Naive thymus-derived CD4-positive, alpha-beta T cell (primary cell): ENCODE data around the gene SF3B4. TPM values are rescaled to one million over a fixed set of nuclear protein-coding genes. Genes with fewer than 3 reads are reported as not detected.
A peak's percentile ranks its signal among the peaks of the same experiment; 100 is the strongest.
"Not testable (repeated sequence)": the region's sequence is repeated elsewhere in the genome, so short reads cannot be mapped to it uniquely, and the experiment has no call there.

Experiments used
- ATAC-seq: fragments of 150-1000 bp; cut with Tn5 transposase; 2 replicates; pipeline ENCODE4 v1.10.0; 2021; ENCODE audit warnings: mild to moderate bottlenecking, moderate library complexity
- CTCF ChIA-PET: fragments of 350-600 bp; sonication (Branson Sonifier 250); formaldehyde crosslinking; loops from one replicate; lab custom pipeline; 2021; ENCODE audit warnings: antibody characterized with exemption; lab: Charles Lee
- POLR2A ChIA-PET: fragments of 350-600 bp; sonication (Branson Sonifier 250); formaldehyde crosslinking; loops from one replicate; lab custom pipeline; 2021; ENCODE audit warnings: antibody characterized with exemption, inconsistent platforms; lab: Charles Lee
- DNase-seq, 9 donors: peaks; one replicate each; pipeline versions ENCODE4 v3.0.0 to v3.0.0-alpha.2; 2020 to 2022; ENCODE audit warnings: mixed read lengths in 1 of 9
- H3K27ac ChIP-seq: one replicate; pipeline ENCODE4 v1.7.0; 2013; ENCODE audit warnings: mild to moderate bottlenecking, low read depth, low read length, moderate library complexity
- H3K27me3 ChIP-seq, 2 donors: one replicate each; pipeline ENCODE4 v1.7.0; 2013; ENCODE audit warnings: low read length in 2 of 2, mild to moderate bottlenecking in 2 of 2, moderate library complexity in 2 of 2; ENCODE audit not compliant: control insufficient read depth in 2 of 2, insufficient read depth in 2 of 2
- H3K36me3 ChIP-seq, 3 experiments: 1 replicate in 2 of 3; 2 replicates in 1 of 3; pipeline ENCODE4 v1.7.0; 2013; ENCODE audit warnings: low read length in 3 of 3, mild to moderate bottlenecking in 3 of 3, moderate library complexity in 1 of 3; ENCODE audit not compliant: insufficient read depth in 3 of 3, control insufficient read depth in 2 of 3
- H3K4me1 ChIP-seq, 2 donors: one replicate each; pipeline ENCODE4 v1.7.0; 2013; ENCODE audit warnings: low read length in 2 of 2, mild to moderate bottlenecking in 2 of 2, moderate library complexity in 1 of 2; ENCODE audit not compliant: control insufficient read depth in 2 of 2, insufficient read depth in 2 of 2
- H3K4me3 ChIP-seq: 2 replicates; pipeline ENCODE4 v1.7.0; 2013; ENCODE audit warnings: mild to moderate bottlenecking, low read length
- H3K9me3 ChIP-seq, 3 experiments: 1 replicate in 2 of 3; 2 replicates in 1 of 3; pipeline ENCODE4 v1.7.0; 2013; ENCODE audit warnings: low read length in 3 of 3; ENCODE audit not compliant: control insufficient read depth in 2 of 3
- H3K27ac Mint-ChIP-seq, 9 donors: one replicate each; pipeline ENCODE4 v1.8.0; 2020 to 2022; ENCODE audit warnings: mixed read lengths in 9 of 9, mild to moderate bottlenecking in 8 of 9, moderate library complexity in 5 of 9, inconsistent platforms in 2 of 9
- H3K27me3 Mint-ChIP-seq, 5 donors: one replicate each; pipeline ENCODE4 v1.8.0; 2021 to 2022; ENCODE audit warnings: mixed read lengths in 5 of 5, mild to moderate bottlenecking in 1 of 5
- H3K36me3 Mint-ChIP-seq, 5 donors: one replicate each; pipeline ENCODE4 v1.8.0; 2020 to 2022; ENCODE audit warnings: mixed read lengths in 5 of 5, mild to moderate bottlenecking in 3 of 5, inconsistent platforms in 1 of 5
- H3K4me1 Mint-ChIP-seq, 7 donors: one replicate each; pipeline ENCODE4 v1.8.0; 2020 to 2022; ENCODE audit warnings: mixed read lengths in 7 of 7, mild to moderate bottlenecking in 3 of 7, inconsistent platforms in 1 of 7
- H3K4me3 Mint-ChIP-seq, 10 donors: one replicate each; pipeline ENCODE4 v1.8.0; 2020 to 2022; ENCODE audit warnings: mild to moderate bottlenecking in 10 of 10, mixed read lengths in 10 of 10, moderate library complexity in 6 of 10, inconsistent platforms in 2 of 10
- H3K9me3 Mint-ChIP-seq, 11 donors: one replicate each; pipeline ENCODE4 v1.8.0; 2020 to 2022; ENCODE audit warnings: mixed read lengths in 11 of 11, mild to moderate bottlenecking in 4 of 11, inconsistent platforms in 1 of 11, moderate library complexity in 1 of 11
- intact Hi-C, 2 donors: fragments of 100-400 bp; cut with micrococcal nuclease; formaldehyde crosslinking; loops; one replicate each; pipeline ENCODE4 v1.15.1; 2023
- polyA plus RNA-seq, 2 donors: library from polyadenylated mRNA; unstranded; fragments of 300-500 nt; fragmentation: Illumina TruSeq; gene quantifications; one replicate each; pipeline ENCODE4 v1.2.3, GENCODE V29; 2021
- total RNA-seq, 6 experiments: library from RNA in 5 of 6; stranded (reverse) in 5 of 6; gene quantifications; 1 replicate in 5 of 6; 2 replicates in 1 of 6; pipeline ENCODE4 v1.2.3 and lab custom pipeline; 2021 to 2026

SF3B4 gene
- total and polyA plus RNA-seq, 7 experiments from 2014 or later: 39.0 to 114 (median 46.5) TPM

GRCh38 chr1:149888247-149888998, 39.2 kb downstream of the SF3B4 start:
- no peak overlapping the region for H3K27ac Mint-ChIP-seq
- peaks cover 0 to 7% (median 0%) of the 10 kb centered on the region in 7 donors for H3K4me1 Mint-ChIP-seq
- H3K9me3 Mint-ChIP-seq: no peaks in the 10 kb centered on the region
- peaks cover 17% of the 10 kb centered on the region in 2 donors for H3K4me1 ChIP-seq
- H3K27me3 ChIP-seq: no peaks in the 10 kb centered on the region
- intact Hi-C loops: loop anchor here (1.0 to 2.0 kb wide), 9 partner anchors 11 to 348 kb away; partner anchors contain the start of genes BOLA1 (in 2 of the 2), SF3B4 (in 2 of the 2), ANP32E (in 1 of the 2) and SV2A (in 1 of the 2)
- peak in 2 of 9 donors; percentile 47 to 65 for DNase-seq
- no peak overlapping the region for H3K4me3 Mint-ChIP-seq
- peaks cover 0 to 1% (median 0%) of the 10 kb centered on the region in 5 donors for H3K36me3 Mint-ChIP-seq
- H3K27me3 Mint-ChIP-seq: no peaks in the 10 kb centered on the region
- no peaks in the 10 kb centered on the region for H3K36me3 ChIP-seq
- peak; percentile 28 for ATAC-seq
- peak overlapping the region; percentile 93 for H3K27ac ChIP-seq
- POLR2A ChIA-PET: interaction anchor here (0.6 to 9.2 kb wide), 44 partner anchors 9 to 1622 kb away, joined by 3 to 547 read pairs (median 7); partner anchors contain the start of genes ANP32E, BOLA1, ENSA and GOLPH3L
- CTCF ChIA-PET: interaction anchor here (1.0 to 2.9 kb wide), 4 partner anchors 8 to 74 kb away, joined by 4 to 13 read pairs (median 4); no protein-coding TSS in a partner anchor
- no peaks in the 10 kb centered on the region for H3K9me3 ChIP-seq
- H3K4me3 ChIP-seq: peak overlapping the region; percentile 97

- ChIA-PET POLR2A (interaction anchor here (0.6 to 9.2 kb wide), 56 partner anchors 8 to 1652 kb away, joined by 3 to 547 read pairs (median 6); partner anchors contain the start of genes ANP32E, BOLA1, ENSA and GOLPH3L), CTCF (interaction anchor here (0.8 to 2.9 kb wide), 4 partner anchors 9 to 60 kb away, joined by 3 to 13 read pairs (median 4); no protein-coding TSS in a partner anchor)
- no peaks in the 10 kb centered on the region for H3K27me3 Mint-ChIP-seq
- Histone ChIP-seq H3K27ac (peak overlapping the region; percentile 93), H3K4me1 (peaks cover 17 to 20% of the 10 kb centered on the region in 2 donors), H3K9me3 (no peaks in the 10 kb centered on the region), H3K4me3 (peak overlapping the region; percentile 97), H3K36me3 (no peaks in the 10 kb centered on the region), H3K27me3 (no peaks in the 10 kb centered on the region)
- no peak overlapping the region for H3K4me3 Mint-ChIP-seq
- DNase-seq (peak; percentile 60 to 97 (median 92)), ATAC-seq (peak; percentile 76)
- peaks cover 0 to 7% (median 1%) of the 10 kb centered on the region in 7 donors for H3K4me1 Mint-ChIP-seq
- intact Hi-C loops: loop anchor here (1.0 to 2.0 kb wide), 9 partner anchors 12 to 349 kb away; partner anchors contain the start of genes BOLA1 (in 2 of the 2), SF3B4 (in 2 of the 2), ANP32E (in 1 of the 2) and SV2A (in 1 of the 2)
- no peak overlapping the region for H3K27ac Mint-ChIP-seq
- H3K9me3 Mint-ChIP-seq: no peaks in the 10 kb centered on the region
- peaks cover 0 to 1% (median 0%) of the 10 kb centered on the region in 5 donors for H3K36me3 Mint-ChIP-seq
These were observed 40.0 kb downstream of the SF3B4 start for GRCh38 chr1:149887456-149888246.

- Histone ChIP-seq H3K4me3 (peak overlapping the region; percentile 97), H3K4me1 (peaks cover 17 to 22% of the 10 kb centered on the region in 2 donors), H3K27ac (peak overlapping the region; percentile 93)
- H3K27me3 Mint-ChIP-seq, intact Hi-C loops, H3K4me3 Mint-ChIP-seq, H3K27me3 ChIP-seq, H3K36me3 Mint-ChIP-seq, H3K9me3 ChIP-seq, H3K9me3 Mint-ChIP-seq, H3K36me3 ChIP-seq, H3K27ac Mint-ChIP-seq: not testable (repeated sequence)
- DNase-seq (peak in 1 of 9 donors; percentile 46), ATAC-seq (peak; percentile 0)
- H3K4me1 Mint-ChIP-seq: peaks cover 5 to 11% (median 7%) of the 10 kb centered on the region in 7 donors
- CTCF ChIA-PET: interaction anchor here (0.6 to 2.9 kb wide), 4 partner anchors 37 to 205 kb away, joined by 3 to 13 read pairs (median 4); no protein-coding TSS in a partner anchor
- POLR2A ChIA-PET: interaction anchor here (0.6 to 9.2 kb wide), 53 partner anchors 8 to 1653 kb away, joined by 3 to 547 read pairs (median 6); partner anchors contain the start of genes ANP32E, APH1A, BOLA1 and ENSA
These were observed 40.5 kb downstream of the SF3B4 start for GRCh38 chr1:149887196-149887455.

- no peak overlapping the region for H3K4me3 Mint-ChIP-seq
These were observed 41.0 kb downstream of the SF3B4 start for GRCh38 chr1:149886396-149887195.

GRCh38 chr1:149886121-149886395, 41.5 kb downstream of the SF3B4 start:
- H3K27me3 ChIP-seq, H3K27me3 Mint-ChIP-seq, DNase-seq, H3K9me3 ChIP-seq, H3K36me3 Mint-ChIP-seq, H3K36me3 ChIP-seq, H3K4me3 Mint-ChIP-seq, ATAC-seq, H3K27ac Mint-ChIP-seq, H3K9me3 Mint-ChIP-seq, intact Hi-C loops: not testable (repeated sequence)
- ChIA-PET CTCF (interaction anchor here (0.7 to 2.9 kb wide), 3 partner anchors 36 to 76 kb away, joined by 3 to 13 read pairs (median 5); no protein-coding TSS in a partner anchor), POLR2A (interaction anchor here (0.6 to 9.2 kb wide), 34 partner anchors 9 to 1396 kb away, joined by 3 to 547 read pairs (median 9); partner anchors contain the start of genes ANP32E, APH1A, BOLA1 and OTUD7B)
- Histone ChIP-seq H3K4me1 (peaks cover 17 to 31% of the 10 kb centered on the region in 2 donors), H3K27ac (peak overlapping the region; percentile 93), H3K4me3 (peak overlapping the region; percentile 97)
- peaks cover 12 to 20% (median 17%) of the 10 kb centered on the region in 7 donors for H3K4me1 Mint-ChIP-seq

More at GRCh38 chr1:149886396-149887195, 41.0 kb downstream of the SF3B4 start:
- Mint-ChIP-seq H3K36me3 (peaks cover 0 to 1% (median 0%) of the 10 kb centered on the region in 5 donors), H3K27me3 (no peaks in the 10 kb centered on the region), H3K4me1 (peaks cover 10 to 15% (median 12%) of the 10 kb centered on the region in 7 donors), H3K27ac (no peak overlapping the region), H3K9me3 (no peaks in the 10 kb centered on the region)
- ATAC-seq (peak; percentile 79), DNase-seq (peak; percentile 71 to 98 (median 95))
- H3K9me3 ChIP-seq: no peaks in the 10 kb centered on the region
- peak overlapping the region; percentile 97 for H3K4me3 ChIP-seq
- peak overlapping the region; percentile 93 for H3K27ac ChIP-seq
- ChIA-PET POLR2A (interaction anchor here (0.6 to 9.2 kb wide), 54 partner anchors 7 to 1653 kb away, joined by 3 to 547 read pairs (median 6); partner anchors contain the start of genes ANP32E, APH1A, BOLA1 and ENSA), CTCF (interaction anchor here (0.6 to 2.9 kb wide), 4 partner anchors 37 to 206 kb away, joined by 3 to 13 read pairs (median 3); no protein-coding TSS in a partner anchor)
- intact Hi-C loops: no loop called here
- no peaks in the 10 kb centered on the region for H3K27me3 ChIP-seq
- H3K36me3 ChIP-seq: no peaks in the 10 kb centered on the region
- H3K4me1 ChIP-seq: peaks cover 17 to 28% of the 10 kb centered on the region in 2 donors
